ENCODE data around the gene ARHGAP15.

DNA sequence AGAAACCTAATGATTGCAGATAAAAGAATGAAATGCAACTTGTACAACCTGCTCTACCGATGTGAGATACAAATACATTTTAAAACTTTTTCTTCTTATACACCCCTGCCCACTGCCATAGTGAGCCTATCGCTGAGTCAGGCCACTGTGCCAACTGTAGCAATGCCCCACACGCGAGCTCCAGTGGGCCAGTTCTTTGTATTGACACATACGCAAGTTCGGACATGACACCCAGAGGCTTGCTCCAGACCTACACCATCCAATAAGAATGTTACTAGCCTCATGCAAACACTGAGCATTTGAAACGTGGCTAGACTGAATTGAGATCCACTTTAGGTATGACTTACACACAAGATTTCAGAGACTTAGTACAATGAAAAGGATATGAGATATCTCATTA, 340.1 kb downstream of the ARHGAP15 start:
- TF ChIP-seq POLR2A (IDR thresholded peaks at IDR 0.05) (no peak), POLR2AphosphoS5 (IDR thresholded peaks at IDR 0.05) (no peak)
- TF ChIP-seq, protein P1, sequence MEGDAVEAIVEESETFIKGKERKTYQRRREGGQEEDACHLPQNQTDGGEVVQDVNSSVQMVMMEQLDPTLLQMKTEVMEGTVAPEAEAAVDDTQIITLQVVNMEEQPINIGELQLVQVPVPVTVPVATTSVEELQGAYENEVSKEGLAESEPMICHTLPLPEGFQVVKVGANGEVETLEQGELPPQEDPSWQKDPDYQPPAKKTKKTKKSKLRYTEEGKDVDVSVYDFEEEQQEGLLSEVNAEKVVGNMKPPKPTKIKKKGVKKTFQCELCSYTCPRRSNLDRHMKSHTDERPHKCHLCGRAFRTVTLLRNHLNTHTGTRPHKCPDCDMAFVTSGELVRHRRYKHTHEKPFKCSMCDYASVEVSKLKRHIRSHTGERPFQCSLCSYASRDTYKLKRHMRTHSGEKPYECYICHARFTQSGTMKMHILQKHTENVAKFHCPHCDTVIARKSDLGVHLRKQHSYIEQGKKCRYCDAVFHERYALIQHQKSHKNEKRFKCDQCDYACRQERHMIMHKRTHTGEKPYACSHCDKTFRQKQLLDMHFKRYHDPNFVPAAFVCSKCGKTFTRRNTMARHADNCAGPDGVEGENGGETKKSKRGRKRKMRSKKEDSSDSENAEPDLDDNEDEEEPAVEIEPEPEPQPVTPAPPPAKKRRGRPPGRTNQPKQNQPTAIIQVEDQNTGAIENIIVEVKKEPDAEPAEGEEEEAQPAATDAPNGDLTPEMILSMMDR (IDR thresholded peaks at IDR 0.05), result no peak

Data from transverse colon (tissue), 4 donors.